NCI-H69 (cell line): ENCODE data around the gene COL6A2.

Experiments
- DNase-seq: peaks from one replicate; lab custom pipeline; 2025; lab: John Stamatoyannopoulos, UW

The COL6A2 gene

GRCh38 chr21:46114963-46115362 is 17.1 kb downstream of the COL6A2 start:
- no peak for DNase-seq

GRCh38 chr21:46115441-46116188 is 17.7 kb downstream of the COL6A2 start:
- DNase-seq = no peak

GRCh38 chr21:46116189-46116775 is 18.4 kb downstream of the COL6A2 start:
- no peak for DNase-seq

- no peak for DNase-seq
Measured at GRCh38 chr21:46116776-46117585, 19.1 kb downstream of the COL6A2 start.

- no peak for DNase-seq
Measured at GRCh38 chr21:46117586-46118315, 19.8 kb downstream of the COL6A2 start.

GRCh38 chr21:46118316-46119143 is 20.6 kb downstream of the COL6A2 start:
- DNase-seq = no peak

GRCh38 chr21:46119144-46119636 is 21.3 kb downstream of the COL6A2 start:
- no peak for DNase-seq

- no peak for DNase-seq
Measured at GRCh38 chr21:46119637-46120271, 21.8 kb downstream of the COL6A2 start.

GRCh38 chr21:46120301-46121285 is 22.7 kb downstream of the COL6A2 start:
- DNase-seq = no peak

GRCh38 chr21:46121286-46122221 is 23.6 kb downstream of the COL6A2 start:
- DNase-seq = no peak

GRCh38 chr21:46122237-46122671 is 24.3 kb downstream of the COL6A2 start:
- DNase-seq = no peak

GRCh38 chr21:46122758-46123683 is 25.1 kb downstream of the COL6A2 start:
- no peak for DNase-seq

GRCh38 chr21:46124083-46124925 is 26.4 kb downstream of the COL6A2 start:
- no peak for DNase-seq

GRCh38 chr21:46124926-46125845 is 27.3 kb downstream of the COL6A2 start:
- DNase-seq = no peak

- no peak for DNase-seq
Measured at GRCh38 chr21:46125846-46126301, 28.0 kb downstream of the COL6A2 start.
